ENCODE measurements around the gene RNF187. TPM values are rescaled to one million over a fixed set of nuclear protein-coding genes. Genes with fewer than 3 reads are reported as not detected.

Gene RNF187
- total RNA-seq, 1 experiment from 2014 or later, result 97.7 TPM

DNA sequence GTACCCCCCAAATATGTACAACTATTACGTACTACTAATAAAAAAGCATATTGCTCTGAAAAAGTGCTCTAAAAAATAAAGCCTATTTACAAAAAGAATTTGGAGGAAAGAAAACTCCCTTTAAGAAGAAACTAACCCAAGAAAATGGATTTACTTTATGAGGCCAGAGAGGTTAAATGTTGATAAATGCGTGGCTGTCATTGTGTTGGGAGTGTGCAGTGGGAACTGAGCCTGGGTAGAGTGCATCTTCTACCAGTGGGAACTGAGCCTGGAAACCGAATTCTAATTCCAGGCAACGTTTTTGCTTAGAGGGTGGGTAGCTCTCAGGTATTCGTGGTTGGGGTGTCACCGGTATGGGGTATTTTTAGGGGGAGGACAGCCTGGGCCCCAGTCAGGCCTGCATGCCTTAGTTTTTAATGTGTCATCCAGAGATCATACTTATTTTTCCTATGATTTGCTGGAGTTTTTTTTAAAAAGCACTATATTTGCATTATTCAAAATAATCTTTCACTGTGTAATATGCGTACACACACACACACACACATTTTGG, 24.1 kb upstream of the RNF187 start:
- Histone ChIP-seq H3K9me2 (replicated peaks; ENCODE audit: low read length) (no peaks in the 10 kb centered on the region), H3K9me3 (ENCODE audit: low read length) (no peaks in the 10 kb centered on the region), H3K36me3 (ENCODE audit: low read depth, low read length) (no peaks in the 10 kb centered on the region), H3K4me1 (ENCODE audit: insufficient read depth, low read length) (peaks cover 5% of the 10 kb centered on the region; the same call in 1 of the 2 replicates), H3K4me2 (ENCODE audit: low read length) (peak overlapping the region; percentile 80), H3K27ac (ENCODE audit: low read length) (no peak overlapping the region), H3F3A (ENCODE audit: low read length, unreplicated experiment) (no peaks in the 10 kb centered on the region), H3K9ac (ENCODE audit: low read length) (no peak overlapping the region), H3K79me2 (ENCODE audit: low read length) (no peaks in the 10 kb centered on the region), H4K20me1 (ENCODE audit: low read length) (no peaks in the 10 kb centered on the region), H3K4me3 (ENCODE audit: low read length) (peak overlapping the region; percentile 61; the same call in 1 of the 2 replicates), H2AFZ (ENCODE audit: low read length) (peak overlapping the region; percentile 70), H3K27me3 (ENCODE audit: low read length) (peaks cover 13% of the 10 kb centered on the region; the same call in 1 of the 2 replicates)
- BruUV-seq (replicated peaks), result no TSS peak
- POLR2A ChIA-PET (ENCODE audit: unreplicated experiment), result no interaction called here
- DNase-seq (no peak), ATAC-seq (no peak)
- CTCF ChIA-PET, result no interaction called here
- TF ChIP-seq CTCF (conservative IDR thresholded peaks at IDR 0.05; ENCODE audit: low read depth, low read length), result no peak
- no peak for TF ChIP-seq EZH2phosphoT487 (IDR thresholded peaks at IDR 0.05; ENCODE audit: borderline replicate concordance, low read length)
- no peak for TF ChIP-seq EZH2 (IDR thresholded peaks at IDR 0.05; ENCODE audit: low read length, unreplicated experiment)
- intact Hi-C loops (cut with micrococcal nuclease), result no loop called here

- CTCF ChIA-PET, result no interaction called here
- no peak overlapping the region for H3K27ac ChIP-seq (ENCODE audit: low read length)
- peak; percentile 29 for ATAC-seq
Observed at GRCh38 chr1:228463559-228464455, 23.4 kb upstream of the RNF187 start.

More at GRCh38 chr1:228463559-228464455, 23.4 kb upstream of the RNF187 start:
- Histone ChIP-seq H4K20me1 (ENCODE audit: low read length) (no peaks in the 10 kb centered on the region), H3K9me2 (replicated peaks; ENCODE audit: low read length) (no peaks in the 10 kb centered on the region), H3K9me3 (ENCODE audit: low read length) (no peaks in the 10 kb centered on the region), H3K27me3 (ENCODE audit: low read length) (peaks cover 14% of the 10 kb centered on the region; the same call in 1 of the 2 replicates), H3K4me2 (ENCODE audit: low read length) (peak overlapping the region; percentile 80), H3F3A (ENCODE audit: low read length, unreplicated experiment) (no peaks in the 10 kb centered on the region), H3K79me2 (ENCODE audit: low read length) (no peaks in the 10 kb centered on the region), H3K4me3 (ENCODE audit: low read length) (peak overlapping the region; percentile 61), H2AFZ (ENCODE audit: low read length) (peak overlapping the region; percentile 70), H3K4me1 (ENCODE audit: insufficient read depth, low read length) (peaks cover 5% of the 10 kb centered on the region; the same call in 1 of the 2 replicates), H3K36me3 (ENCODE audit: low read depth, low read length) (no peaks in the 10 kb centered on the region), H3K9ac (ENCODE audit: low read length) (no peak overlapping the region)
- POLR2A ChIA-PET (ENCODE audit: unreplicated experiment), result no interaction called here
- BruUV-seq (replicated peaks), result no TSS peak
- DNase-seq, result no peak
- peak; percentile 29; the same call in 1 of the 2 replicates for TF ChIP-seq CTCF (conservative IDR thresholded peaks at IDR 0.05; ENCODE audit: low read depth, low read length)
- TF ChIP-seq EZH2 (IDR thresholded peaks at IDR 0.05; ENCODE audit: low read length, unreplicated experiment), result no peak
- intact Hi-C loops (cut with micrococcal nuclease), result no loop called here

Measured in PC-3 (cell line).